IMR-90 (cell line): Measurements from ENCODE around the gene TRAF3IP1.

Experiments
- BHLHE40 ChIP-seq: fragments of 150-350 bp; IDR thresholded peaks from 2 replicates; pipeline ENCODE4 v1.6.1; 2016; ENCODE audit warnings: mild to moderate bottlenecking, low read depth, low read length
- CHD1 ChIP-seq: IDR thresholded peaks from 2 replicates; pipeline ENCODE4 v1.6.1; 2012; ENCODE audit warnings: low read depth, low read length, improper control_type of control experiment
- CTCF ChIP-seq: conservative IDR thresholded peaks from 2 replicates; pipeline ENCODE4 v1.5.1; 2012; ENCODE audit warnings: mild to moderate bottlenecking, low read depth, low read length, improper control_type of control experiment
- MAFK ChIP-seq: IDR thresholded peaks from 2 replicates; pipeline ENCODE4 v1.6.1; 2012; ENCODE audit warnings: low read depth, low read length, improper control_type of control experiment
- MAZ ChIP-seq: IDR thresholded peaks from 2 replicates; pipeline ENCODE4 v1.6.1; 2012; ENCODE audit warnings: low read depth, mild to moderate bottlenecking, low read length, improper control_type of control experiment, moderate library complexity, borderline replicate concordance
- MXI1 ChIP-seq: IDR thresholded peaks from 2 replicates; pipeline ENCODE4 v1.6.1; 2012; ENCODE audit warnings: low read depth, mild to moderate bottlenecking, low read length, moderate library complexity, borderline replicate concordance
- POLR2A ChIP-seq: IDR thresholded peaks from 2 replicates; pipeline ENCODE4 v1.6.1; 2012; ENCODE audit warnings: mild to moderate bottlenecking, low read depth, low read length
- RAD21 ChIP-seq: IDR thresholded peaks from 2 replicates; pipeline ENCODE4 v1.6.1; 2012; ENCODE audit warnings: low read length, improper control_type of control experiment
- RCOR1 ChIP-seq: IDR thresholded peaks from 2 replicates; pipeline ENCODE4 v1.6.1; 2012; ENCODE audit warnings: mild to moderate bottlenecking, low read length, improper control_type of control experiment; ENCODE audit not compliant: insufficient replicate concordance
- RFX5 ChIP-seq: IDR thresholded peaks from 2 replicates; pipeline ENCODE4 v1.8.0; 2012; ENCODE audit warnings: low read depth, mild to moderate bottlenecking, low read length, moderate library complexity

GRCh38 chr2:238336151-238336550, 15.8 kb downstream of the TRAF3IP1 start:
- TF ChIP-seq MXI1 (no peak), MAZ (no peak), CTCF (no peak), BHLHE40 (no peak), CHD1 (no peak), MAFK (no peak), RCOR1 (no peak), POLR2A (no peak), RAD21 (no peak), RFX5 (no peak)
